ENCODE results near the gene RC3H1.
"Not testable (repeated sequence)": the region's sequence is repeated elsewhere in the genome, so short reads cannot be mapped to it uniquely, and the experiment has no call there.

Gene RC3H1

DNA sequence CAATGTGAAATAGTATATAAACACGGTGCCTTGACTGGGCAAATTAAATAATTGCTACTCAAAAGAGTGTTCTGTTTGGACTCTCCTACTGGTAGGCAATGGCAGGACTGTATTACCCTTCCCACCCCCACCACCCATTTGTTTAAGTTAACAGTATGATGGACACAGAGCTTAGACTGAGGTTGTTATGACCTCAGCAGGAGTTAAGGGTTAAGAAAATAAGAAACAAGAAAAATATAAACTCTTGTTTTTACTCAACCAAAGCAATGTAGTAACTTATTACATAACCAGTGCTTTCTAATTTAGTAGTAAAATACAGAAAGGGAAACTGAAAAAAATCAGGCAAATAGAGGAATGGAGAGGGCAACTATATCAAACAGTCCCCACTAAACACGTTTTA is 85.1 kb downstream of the RC3H1 start:
- DNase-seq (ENCODE audit: low read depth), result no peak

GRCh38 chr1:173934440-173934839 is 87.7 kb downstream of the RC3H1 start:
- no peak for DNase-seq (ENCODE audit: low read depth)

- DNase-seq (ENCODE audit: low read depth), result not testable (repeated sequence)
Observed at GRCh38 chr1:173930541-173930940, 91.6 kb downstream of the RC3H1 start.

DNA sequence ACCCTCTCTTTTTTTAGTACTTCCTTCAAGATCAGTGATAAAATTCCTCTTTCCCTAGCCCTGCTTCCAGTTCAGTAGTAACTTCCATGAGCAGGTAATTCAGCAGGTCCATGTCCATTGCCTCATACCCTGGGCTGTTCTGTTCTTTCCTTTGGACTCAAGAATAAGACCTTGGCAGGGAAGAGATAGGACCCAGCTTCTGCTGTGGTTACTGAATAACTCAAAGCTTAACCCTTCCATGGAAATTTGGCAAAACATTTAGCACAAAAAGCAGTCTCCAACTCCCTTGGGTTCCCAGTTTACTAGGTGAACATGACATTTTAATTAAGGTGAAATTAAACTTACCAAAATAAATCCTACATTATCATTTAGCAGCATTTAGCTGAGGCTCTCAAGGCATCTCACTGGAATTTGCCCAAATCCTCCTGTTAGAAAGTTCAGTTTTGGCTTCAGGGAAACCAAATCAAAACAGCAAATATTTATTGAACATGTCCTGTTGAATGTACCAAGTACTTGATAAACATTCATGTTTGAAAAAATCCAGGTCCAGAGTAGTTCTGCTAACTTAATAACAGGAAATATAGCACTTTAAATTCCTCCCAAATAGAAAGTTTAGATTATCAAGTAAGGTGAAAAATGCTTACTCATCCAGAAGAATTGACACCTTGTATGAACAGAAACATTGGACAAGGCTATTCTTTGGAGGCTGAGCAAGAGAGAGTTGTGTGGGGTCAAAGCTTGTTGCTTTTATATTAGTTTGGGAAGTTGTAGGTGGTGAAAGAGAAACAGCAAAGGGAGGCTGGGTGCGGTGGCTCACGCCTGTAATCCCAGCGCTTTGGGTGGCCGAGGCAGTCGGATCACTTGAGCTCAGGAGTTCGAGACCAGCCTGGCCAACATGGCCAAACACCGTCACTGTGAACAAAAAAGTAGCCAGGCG is 96.6 kb downstream of the RC3H1 start:
- DNase-seq (ENCODE audit: low read depth), result no peak

- no peak for DNase-seq (ENCODE audit: low read depth)
Observed at GRCh38 chr1:173920861-173921260, 101.3 kb downstream of the RC3H1 start.

- DNase-seq (ENCODE audit: low read depth), result no peak
Observed at GRCh38 chr1:173917635-173918493, 104.3 kb downstream of the RC3H1 start.

GRCh38 chr1:173917149-173917548 is 105.0 kb downstream of the RC3H1 start, which contains the start of gene SERPINC1:
TSS of gene SERPINC1 (minus strand) at chr1:173917327. CDS start at chr1:173917259, 68 bp downstream.
- DNase-seq (ENCODE audit: low read depth), result no peak

GRCh38 chr1:173916667-173917066 is 105.5 kb downstream of the RC3H1 start:
- no peak for DNase-seq (ENCODE audit: low read depth)

GRCh38 chr1:173915596-173915995 is 106.6 kb downstream of the RC3H1 start:
- DNase-seq (ENCODE audit: low read depth), result no peak

DNA sequence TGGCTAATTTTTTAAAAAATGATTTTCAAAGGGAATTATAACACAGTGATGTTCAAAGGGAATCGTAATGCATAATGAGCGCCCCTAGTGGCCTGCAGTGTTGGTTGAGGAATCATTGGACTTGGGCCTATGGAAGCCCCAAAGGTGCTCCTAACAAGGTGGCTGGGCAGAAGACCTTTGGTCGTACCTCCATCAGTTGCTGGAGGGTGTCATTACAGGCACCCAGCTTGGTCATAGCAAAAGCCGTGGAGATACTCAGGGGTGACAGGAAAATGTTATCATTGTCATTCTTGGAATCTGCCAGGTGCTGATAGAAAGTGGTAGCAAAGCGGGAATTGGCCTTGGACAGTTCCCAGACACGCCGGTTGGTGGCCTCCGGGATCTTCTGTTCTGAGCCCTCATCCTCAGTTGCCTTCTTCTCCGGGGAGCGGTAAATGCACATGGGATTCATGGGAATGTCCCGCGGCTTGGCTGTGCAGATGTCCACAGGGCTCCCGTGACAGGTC is 107.7 kb downstream of the RC3H1 start:
- DNase-seq (ENCODE audit: low read depth), result no peak

DNA sequence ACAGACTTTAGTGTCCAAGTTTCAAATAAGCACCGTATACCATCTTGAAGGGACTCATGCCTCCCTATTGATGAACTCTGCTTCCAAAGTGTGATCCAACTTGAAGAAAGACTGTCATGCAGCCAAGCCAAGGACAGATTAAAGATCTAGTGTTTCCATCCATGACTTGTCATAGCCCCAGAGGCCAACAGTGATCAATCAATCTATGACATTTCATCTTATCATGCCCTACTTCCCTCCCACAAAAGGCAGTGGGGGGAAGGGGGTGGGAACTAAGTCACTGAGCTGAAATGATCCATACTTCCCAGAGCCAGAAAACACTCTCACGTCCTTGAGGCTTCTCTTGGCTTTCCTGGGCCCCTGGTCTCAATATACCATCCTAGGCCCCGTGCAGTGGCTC is 109.0 kb downstream of the RC3H1 start:
- no peak for DNase-seq (ENCODE audit: low read depth)

DNA sequence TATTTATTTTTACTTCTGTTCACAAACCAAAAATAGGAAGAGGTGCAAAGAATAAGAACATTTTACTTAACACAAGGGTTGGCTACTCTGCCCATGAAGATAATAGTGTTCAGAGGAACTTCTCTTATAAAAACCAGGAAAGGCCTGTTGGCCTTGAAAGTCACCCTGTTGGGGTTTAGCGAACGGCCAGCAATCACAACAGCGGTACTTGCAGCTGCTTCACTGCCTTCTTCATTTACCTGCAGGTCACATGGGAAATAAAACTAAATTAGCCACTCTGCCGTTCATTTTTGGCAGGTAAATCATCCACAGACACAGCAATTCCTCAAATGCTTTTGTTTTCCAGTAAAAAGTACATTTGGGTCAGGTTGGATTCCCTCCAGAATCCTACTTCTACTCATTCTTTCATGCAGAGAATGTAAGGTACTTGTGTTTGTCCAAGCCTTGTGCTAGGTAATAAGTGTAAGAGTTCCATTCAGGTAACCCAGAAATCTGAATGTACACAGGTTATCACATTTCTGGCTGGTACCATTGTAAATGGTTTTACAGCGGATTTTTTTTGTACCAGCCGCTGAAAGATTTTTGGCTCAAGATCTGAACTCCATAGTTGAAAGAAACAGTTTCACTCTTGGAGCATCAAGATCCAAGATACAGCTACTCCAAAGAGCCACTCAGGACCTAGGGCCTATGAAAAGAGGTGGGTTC is 118.2 kb downstream of the RC3H1 start:
- no peak for DNase-seq (ENCODE audit: low read depth)

DNA sequence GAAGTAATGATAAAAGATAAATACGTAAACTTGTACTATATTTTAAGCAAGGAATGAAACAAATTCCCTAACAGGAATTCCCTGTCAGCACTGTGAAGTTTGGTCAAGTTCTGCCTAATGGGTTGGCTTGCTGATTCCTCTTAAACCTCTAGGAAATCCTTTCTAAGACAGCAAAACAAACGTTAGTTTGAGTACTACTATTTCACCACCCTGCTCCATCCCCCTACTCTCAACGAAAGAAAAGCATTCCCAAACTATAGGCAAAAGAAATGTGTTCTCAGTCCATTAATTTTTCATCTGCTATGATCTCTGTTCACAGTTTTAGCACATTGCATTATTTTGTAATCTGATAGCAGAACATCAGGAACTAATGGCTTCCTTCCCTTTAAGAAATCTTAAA is 121.2 kb downstream of the RC3H1 start:
- no peak for DNase-seq (ENCODE audit: low read depth)

- no peak for DNase-seq (ENCODE audit: low read depth)
Observed at GRCh38 chr1:173900427-173900826, 121.7 kb downstream of the RC3H1 start.

- no peak for DNase-seq (ENCODE audit: low read depth)
Observed at GRCh38 chr1:173894189-173894588, 128.0 kb downstream of the RC3H1 start.

DNA sequence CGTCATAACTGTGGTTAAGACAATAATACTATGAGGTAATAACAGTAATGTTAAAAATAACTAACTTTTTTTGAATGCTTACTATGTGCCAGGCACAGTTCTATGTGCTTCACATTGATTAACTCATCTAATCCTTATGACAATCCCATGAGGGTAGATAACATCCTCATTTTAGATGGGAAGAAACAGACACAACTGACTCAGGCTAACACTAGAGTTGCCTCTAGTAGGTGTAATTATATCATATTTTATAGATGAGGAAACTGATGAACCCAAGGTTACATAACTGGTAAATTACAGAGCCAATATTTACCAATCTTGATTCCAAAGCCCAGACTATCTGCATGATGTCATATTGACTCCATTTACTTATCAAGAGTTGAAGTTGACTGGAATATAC is 128.5 kb downstream of the RC3H1 start:
- DNase-seq (ENCODE audit: low read depth), result no peak

DNA sequence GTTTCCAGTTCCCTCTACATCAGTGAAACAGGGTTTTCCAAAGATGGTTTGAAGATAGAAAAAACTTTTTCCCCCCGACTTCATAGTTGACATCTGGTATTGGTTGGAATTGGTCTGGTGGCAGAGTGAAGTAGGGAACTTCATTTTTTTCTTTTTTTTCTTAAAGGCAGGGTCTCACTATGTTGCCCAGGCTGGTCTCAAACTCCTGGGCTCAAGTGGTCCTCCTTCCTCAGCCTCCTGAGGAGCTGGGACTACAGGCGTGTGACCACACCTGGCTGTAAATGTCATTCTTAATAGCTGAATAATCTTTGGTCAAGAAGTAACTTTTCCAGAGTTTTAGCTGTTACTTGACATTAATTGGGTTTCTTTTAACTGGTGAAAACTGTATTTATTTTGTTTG is 132.3 kb downstream of the RC3H1 start:
- no peak for DNase-seq (ENCODE audit: low read depth)

GRCh38 chr1:173888749-173889148 is 133.4 kb downstream of the RC3H1 start:
- DNase-seq (ENCODE audit: low read depth), result no peak

- DNase-seq (ENCODE audit: low read depth), result no peak
Observed at GRCh38 chr1:173887627-173888026, 134.5 kb downstream of the RC3H1 start.

DNA sequence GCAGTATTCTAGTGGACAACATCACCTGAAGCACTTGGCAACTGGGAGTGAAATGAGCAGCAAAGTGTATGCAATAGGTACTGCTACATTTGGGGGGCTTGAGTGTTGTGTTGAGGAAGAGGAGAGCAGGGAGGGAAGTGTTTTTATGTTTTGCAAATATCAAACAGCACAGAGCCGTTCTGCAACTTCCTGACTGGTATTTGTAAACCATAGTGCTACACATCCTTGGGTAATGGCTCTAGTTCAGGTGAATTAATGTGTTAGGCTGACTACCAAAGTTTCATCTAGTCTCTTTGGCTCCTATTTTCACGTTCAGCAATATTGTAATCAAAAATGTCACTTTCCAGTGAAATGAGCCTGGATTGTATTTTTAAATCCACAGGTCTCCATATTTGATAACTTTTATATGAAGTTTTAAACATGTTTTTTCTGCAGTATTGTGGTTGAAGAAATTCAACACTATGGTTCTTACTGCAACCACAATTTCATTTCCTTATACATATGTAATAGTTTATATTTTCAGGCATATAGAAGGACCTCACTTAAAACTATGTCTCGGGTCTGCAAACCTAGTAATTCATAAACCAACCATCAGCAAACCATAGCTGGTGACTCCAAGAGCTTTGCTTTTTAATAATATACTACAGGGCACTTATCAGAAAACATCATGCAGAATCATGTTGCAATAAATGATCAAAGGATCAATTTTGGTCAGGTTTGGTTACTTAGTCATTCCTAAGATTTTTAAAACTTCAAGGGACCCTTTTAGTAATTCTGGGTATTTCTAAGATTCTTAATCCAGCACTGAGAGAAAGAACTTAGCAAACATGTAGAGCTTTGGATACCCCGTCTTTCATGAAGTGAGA is 135.2 kb downstream of the RC3H1 start:
- no peak for DNase-seq (ENCODE audit: low read depth)

DNA sequence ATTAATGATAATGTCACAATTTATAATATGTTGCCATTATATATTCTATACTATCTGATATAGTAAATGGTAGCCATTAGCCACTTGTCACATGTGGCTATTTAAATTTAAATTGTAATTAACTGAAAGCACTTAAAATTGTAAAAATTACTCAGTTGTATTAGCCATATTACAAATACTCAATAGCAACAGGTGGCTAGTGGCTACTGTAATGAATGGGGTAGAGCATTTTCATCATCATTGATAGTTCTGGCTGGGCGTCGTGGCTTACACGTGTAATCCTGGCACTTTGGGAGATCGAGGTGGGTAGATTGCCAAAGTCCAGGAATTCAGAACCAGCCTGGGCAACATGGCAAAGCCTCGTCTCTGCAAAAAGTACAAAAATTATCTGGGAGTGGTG is 137.5 kb downstream of the RC3H1 start:
- DNase-seq (ENCODE audit: low read depth), result no peak
